Hematopoietic multipotent progenitor cell treated with erythropoietin and hydrocortisone succinate and interleukin-3 and kit ligand, for 17 days (in vitro differentiated cells): Measurements from ENCODE around the gene PTPRN2.
"Not testable (repeated sequence)": the region's sequence is repeated elsewhere in the genome, so short reads cannot be mapped to it uniquely, and the experiment has no call there.

Source experiments
- DNase-seq: peaks from one replicate; pipeline ENCODE4 v3.0.0-alpha.2; 2015; ENCODE audit warnings: low spot score

Gene PTPRN2

GRCh38 chr7:158550886-158551452 lies 36.7 kb downstream of the PTPRN2 start:
- no peak for DNase-seq

DNA sequence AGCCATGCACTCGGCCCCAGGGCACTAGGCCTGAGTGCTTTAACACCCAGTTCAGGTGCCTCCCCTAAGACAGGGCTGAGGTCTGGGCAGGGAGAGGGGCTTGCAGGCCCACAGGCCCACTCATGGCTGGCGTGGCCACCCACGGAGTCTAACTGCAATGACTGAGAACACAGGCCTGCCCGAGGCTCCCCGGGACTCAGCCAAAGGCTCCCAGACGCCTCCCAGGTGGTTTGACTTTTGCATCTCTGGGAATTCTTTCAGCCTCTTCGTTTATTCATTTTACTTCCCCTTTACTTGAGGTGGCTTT lies 37.3 kb downstream of the PTPRN2 start:
- no peak for DNase-seq

DNA sequence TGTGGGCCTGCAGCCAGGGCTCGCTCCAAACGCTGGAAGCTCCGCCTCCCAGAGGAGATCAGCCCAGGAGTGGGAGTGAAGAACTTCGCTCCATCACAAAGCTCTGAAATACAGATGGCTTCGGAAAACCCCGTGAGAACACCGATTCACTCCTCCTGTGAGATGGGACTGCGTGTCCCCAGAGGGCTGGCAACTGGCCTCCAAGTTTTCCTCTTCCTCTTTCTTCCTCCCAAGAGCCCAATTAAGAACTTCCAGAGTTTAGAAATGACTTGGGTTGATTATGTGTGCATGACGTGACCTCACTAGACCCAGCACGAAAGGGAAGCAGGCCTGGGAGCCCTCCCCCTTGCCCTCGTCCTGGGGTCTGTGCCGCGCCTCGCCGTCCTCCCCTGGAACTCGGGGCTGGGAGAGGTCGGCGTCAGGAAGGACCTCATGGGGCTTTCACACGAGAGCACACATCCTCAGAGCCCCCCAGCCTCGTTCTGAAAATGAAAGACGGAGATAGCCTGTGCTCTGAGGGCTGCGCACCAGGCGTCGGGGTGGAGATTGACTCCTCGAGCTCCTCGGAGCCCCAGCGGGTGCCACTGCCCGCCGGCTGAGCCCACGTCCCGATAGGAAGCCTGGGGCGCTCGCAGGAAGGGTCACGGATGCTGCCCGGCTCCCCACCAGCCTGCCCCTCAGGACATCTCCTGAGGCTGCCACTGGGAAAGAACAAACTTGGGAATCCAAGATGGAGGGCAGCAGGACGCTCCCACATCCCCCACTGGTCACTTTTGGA lies 37.8 kb downstream of the PTPRN2 start:
- no peak for DNase-seq

DNA sequence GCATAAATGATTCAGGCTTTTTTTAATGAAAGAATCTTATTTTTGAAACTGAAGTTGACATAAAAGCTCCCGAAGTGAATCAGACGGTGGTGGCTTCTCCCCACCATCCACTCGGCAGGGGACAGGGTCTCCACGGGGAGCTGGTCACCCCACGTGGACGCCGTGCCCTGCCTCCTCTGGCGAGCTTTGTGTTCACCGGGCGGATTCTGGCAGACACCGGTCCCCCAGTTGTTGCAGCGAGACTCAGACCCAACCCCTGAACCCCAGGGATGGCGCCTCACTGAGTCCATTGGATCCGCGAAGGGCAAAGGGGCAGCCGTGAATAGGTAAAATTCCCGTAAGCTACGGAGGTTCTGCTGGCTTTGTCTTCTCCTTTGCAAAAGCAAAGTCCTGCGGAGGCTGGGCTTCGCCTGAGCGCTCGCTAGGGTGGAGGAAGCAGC lies 38.4 kb downstream of the PTPRN2 start:
- no peak for DNase-seq

- no peak for DNase-seq
Observed at GRCh38 chr7:158548726-158549125, 38.9 kb downstream of the PTPRN2 start.

GRCh38 chr7:158547817-158548216 lies 39.8 kb downstream of the PTPRN2 start:
- DNase-seq: no peak

DNA sequence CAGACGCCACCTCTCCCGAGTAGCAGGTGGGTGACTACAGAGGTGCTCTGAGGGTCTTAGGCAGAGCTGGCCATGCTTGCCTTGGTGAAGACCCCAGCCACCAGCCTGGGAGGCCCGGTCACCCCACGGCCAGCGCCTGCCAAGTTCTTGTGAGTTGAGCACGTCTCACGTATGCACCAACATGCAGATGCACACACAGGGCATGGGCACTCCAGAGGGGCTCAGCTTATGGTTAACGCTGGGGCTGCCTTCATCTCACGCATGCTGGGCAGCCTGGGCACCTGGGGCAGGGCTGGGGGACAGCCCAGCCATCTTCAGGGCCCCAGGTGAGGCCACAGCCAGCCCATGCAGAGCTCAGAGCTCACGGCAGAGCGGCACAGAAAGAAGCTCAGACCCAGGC lies 41.0 kb downstream of the PTPRN2 start:
- DNase-seq: no peak

DNA sequence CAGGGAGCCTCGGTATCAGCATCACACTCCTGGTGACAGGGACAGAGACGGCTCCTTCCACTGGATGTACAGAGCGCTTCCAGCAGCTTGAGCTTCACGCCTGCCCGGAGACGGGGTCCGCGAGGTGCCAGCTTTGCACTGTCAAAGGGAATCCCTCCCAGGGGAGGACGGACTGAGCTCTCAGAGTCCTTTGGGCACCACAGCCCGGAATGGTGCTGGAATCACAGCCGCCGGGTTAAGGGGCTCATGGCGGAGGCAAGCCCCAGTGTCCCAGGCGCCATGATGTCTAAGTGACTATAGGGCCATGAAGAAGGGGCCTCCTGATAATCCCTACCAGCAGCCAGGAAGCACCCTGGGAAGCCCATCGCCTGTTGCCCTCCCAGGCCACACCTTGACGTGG lies 41.4 kb downstream of the PTPRN2 start:
- no peak for DNase-seq

DNA sequence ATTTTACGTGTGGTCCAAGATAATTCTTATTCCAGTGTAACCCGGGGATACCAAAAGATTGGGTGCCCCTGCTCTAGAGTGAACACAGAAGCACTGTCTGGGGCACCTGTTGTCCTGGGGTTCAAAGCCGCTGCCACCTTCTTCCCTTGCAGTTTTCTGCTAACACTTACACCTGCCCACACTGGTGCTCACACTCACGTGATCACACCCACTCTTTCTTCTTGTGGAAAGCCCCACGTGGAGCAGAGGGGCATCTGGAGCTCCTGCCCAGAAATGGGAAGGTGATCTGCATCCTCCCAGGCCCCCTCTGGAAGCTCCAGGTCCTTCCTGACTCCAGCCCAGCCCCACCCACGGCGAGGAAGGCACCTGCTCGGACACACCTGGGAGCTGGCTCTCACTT lies 42.9 kb downstream of the PTPRN2 start:
- no peak for DNase-seq

DNA sequence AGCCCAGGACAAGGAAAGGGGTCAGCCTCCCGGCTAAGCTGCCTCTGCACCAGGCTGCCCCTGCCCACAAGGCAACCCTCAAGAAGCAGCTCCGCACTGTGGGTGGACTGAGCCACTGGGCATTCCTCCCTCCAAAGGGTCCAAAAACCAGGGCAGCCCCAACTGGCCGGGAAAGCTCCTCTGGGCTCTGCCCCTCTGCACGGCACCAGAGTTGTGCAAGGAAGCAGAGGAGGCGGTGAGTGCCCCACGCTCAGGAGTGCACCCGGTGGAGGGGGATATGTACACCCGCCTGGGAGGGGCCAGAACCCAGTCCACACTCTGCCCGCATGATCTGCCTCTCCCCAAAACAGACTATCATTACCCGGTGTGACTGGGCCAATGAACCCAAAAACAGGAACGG lies 43.8 kb downstream of the PTPRN2 start:
- DNase-seq: no peak

DNA sequence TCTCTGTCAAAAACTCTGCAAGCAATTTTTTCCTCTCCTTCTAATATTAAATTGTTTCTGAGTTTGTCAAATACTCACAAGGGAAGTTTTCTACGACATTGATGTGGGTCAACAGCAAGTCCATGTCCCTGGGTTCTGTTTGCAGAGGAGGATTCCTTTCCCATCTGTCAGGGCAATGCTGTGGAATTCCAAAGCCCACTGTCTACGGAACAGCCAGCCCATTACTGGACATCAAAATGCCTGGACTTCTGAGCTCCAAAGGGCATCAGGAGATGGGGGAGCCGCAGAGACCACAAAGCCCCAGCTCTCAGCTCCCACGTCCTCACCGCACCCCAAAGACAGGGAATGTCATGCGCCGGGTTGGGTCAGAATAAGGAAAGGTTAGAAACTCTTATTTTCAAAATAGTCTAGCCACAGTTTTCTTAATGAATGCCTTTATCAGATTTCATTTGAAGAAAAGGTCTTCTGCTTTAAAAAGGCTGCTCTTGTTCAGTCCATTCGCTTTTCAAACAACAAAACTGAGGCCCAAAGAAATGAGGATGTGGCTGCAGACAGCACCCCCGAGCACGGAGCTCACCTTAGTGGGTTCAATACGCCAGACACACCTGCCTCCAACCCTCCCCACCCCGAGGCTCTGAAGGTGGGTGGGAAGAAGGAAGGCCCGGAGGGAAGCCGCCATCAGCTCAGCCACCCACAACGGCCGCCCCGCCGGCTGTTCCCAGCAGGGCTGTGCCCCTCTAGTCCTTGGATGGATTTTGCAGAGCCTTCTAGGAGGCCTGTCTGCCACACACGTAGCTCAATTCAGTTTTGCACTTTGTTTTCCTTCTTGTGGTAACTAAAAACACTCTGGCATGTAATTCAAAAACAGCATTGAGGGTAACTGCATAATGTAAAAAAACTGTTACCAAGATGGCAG lies 44.7 kb downstream of the PTPRN2 start:
- DNase-seq: no peak

GRCh38 chr7:158541346-158542010 lies 46.1 kb downstream of the PTPRN2 start:
- DNase-seq: no peak

- DNase-seq: no peak
Observed at GRCh38 chr7:158539711-158540146, 47.9 kb downstream of the PTPRN2 start.

GRCh38 chr7:158538156-158538946 lies 49.3 kb downstream of the PTPRN2 start:
- no peak for DNase-seq

- no peak for DNase-seq
Observed at GRCh38 chr7:158537516-158537882, 50.1 kb downstream of the PTPRN2 start.

- DNase-seq: no peak
Observed at GRCh38 chr7:158536871-158537515, 50.6 kb downstream of the PTPRN2 start.

- DNase-seq: no peak
Observed at GRCh38 chr7:158535079-158535478, 52.5 kb downstream of the PTPRN2 start.

DNA sequence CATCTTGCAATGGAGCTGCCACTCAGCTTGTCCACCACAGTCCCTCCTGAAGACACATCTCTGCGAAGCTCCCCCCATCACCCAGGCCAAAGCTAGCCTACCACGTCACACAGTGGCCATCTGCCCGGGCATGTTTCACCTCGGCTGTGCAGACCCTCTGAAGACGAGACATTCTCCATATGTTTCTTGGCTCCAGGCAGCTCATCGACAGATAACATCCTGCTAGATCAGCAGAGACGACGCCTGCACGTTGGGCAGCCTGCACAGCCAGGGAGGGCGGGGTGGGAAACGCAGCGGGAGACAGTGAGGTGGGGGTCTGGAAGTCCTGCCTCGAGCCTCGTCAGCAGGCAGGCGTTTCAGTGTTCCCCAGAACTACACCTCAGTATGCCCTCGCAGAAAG lies 53.0 kb downstream of the PTPRN2 start:
- no peak for DNase-seq

GRCh38 chr7:158534134-158534515 lies 53.5 kb downstream of the PTPRN2 start:
- DNase-seq: not testable (repeated sequence)

DNA sequence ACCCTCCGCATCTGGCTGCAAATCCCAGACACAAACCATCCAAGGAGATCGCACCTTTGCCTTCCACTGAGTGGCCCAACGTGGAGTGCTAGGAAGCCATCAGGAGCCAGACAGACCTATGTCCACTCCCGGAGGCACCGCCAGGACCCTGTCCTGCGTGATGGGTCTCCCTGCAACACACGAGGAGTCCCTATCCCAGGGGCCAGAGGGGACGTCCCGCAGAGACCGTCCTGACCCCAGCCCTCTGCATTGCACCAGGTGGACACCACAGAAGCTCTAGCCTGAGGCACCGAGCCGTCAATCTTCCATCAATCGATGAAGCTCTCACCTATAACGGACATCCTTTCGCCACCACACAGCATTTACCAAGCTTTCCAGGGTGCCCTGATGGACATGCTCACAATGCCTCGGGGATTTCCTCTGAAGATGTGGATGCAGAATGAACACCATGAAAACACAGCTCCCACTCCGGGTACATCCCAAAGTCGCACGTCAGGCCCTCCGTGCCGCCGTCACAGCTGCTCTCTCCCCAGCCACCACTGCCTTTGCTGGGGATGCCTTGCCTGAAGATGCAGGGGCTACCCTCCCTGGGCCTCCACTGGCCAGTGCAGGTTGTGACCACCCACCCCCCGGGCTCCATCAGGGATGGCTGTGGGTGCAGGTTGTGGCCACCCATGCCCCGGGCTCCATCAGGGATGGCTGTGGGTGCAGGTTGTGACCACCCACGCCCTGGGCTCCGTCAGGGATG lies 54.1 kb downstream of the PTPRN2 start:
- no peak for DNase-seq
